ENCODE results near the gene CMIP.
"Not testable (repeated sequence)": the region's sequence is repeated elsewhere in the genome, so short reads cannot be mapped to it uniquely, and the experiment has no call there.

The CMIP gene

DNA sequence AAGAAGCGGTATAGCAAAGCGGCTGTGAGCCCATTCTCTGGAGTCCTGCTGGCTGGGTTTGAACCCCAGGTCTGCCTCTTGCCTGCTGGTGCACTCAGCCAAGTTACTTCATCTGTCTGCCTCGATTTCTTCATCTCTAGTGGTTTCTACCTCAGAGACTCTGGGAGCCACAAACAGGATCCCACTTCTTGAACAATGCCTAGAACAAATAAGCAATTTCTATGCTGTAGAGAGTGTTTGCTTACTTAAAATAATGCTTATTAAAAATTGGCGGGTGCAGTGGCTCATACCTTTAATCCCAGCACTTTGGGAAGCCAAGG lies 75.5 kb downstream of the CMIP start:
- DNase-seq, result no peak

DNA sequence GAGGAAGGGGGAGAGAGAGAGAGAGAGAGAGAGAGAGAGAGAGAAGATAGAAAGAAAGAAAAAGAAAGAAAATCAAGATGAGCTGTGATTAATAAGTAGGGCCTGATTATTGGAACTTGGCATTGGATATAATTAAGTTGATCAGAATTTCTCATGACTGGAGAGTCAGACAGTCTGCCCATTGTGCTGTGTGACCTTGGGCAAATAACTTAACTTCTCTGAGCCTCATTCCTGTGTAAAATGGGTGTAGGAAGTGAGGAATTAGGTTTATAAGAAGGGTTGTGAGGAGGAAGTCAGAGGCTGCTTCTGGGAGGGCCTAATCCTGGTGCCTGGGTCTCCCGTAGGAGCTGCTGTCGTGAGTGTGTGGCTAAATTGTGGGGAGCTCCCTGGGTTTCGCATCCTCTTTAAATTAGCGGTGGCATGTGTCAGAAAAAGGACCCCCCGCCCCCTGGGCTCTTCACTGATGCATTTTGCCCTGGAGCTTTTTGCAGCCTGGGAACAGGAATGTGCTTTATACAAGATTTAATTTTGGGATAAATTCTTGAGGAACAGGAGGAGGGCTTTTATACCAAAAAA lies 76.0 kb downstream of the CMIP start:
- DNase-seq, result no peak

DNA sequence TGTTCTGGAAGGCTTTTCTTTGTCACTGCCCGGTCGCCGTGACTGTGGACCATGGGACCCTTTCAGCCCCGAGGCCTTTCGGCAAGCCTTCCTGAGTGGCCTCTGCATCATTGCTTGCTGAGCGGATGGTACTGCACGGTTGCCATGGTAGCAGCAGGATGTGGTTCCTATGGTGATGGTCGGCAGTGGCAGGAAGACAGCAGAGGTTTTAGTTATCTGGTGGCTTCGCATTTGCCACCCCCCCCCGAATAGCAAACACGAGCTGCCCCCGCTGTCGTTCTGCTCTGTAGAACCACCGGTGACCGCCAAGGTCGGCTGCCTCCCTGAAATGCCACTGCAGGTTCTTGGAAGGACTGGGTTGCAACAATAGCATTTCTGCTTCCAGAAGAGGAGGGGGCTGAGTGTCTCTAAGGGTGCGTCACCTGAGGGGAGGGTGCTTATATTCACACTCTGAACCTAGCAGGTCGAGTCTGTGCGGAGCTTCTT lies 76.6 kb downstream of the CMIP start:
- peak; percentile 48 for DNase-seq

DNA sequence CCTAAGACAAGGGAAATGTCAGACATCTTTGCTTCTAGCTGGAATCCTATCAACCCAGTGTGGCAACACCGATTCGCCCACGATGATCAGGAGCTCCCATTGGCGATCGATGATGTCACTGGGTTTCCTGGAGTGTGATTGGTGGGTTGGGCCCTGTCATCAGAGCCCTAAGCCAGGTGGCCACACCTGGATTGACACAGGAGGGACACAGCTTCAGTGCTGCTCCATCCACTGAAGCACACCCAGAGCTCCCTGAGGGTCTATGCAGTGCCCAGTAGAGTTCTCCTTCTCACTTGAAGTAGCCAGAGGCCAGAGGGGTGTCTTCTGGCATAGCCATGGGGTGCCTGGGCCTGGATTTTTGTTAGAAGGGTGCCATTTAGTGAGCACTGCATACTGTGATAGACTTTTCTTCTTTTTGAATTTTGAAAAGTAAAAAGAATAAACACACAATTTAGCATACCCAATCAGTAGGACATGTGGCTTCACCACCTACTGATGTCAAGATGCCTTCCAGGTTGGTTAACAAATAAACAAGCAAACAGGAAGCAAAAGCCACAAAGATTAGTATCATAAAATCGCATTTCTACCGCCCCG lies 77.6 kb downstream of the CMIP start:
- DNase-seq, result no peak

DNA sequence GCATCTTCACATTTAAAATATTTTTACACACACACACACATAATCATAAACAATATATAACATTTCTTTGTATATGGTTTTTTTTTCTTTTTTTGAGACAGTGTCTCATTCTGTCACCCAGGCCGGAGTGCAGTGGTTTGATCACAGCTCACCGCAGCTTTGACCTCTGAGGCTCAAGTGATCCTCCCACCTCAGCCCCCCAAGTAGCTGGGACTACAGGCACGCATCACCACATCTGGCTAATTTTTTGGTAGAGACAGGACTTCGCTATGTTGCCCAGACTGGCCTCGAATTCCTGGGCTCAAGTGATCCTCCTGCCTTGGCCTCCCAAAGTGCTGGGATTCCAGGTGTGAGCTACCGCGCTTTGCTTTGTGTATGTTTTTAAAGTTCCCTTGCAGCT lies 78.2 kb downstream of the CMIP start:
- DNase-seq, result not testable (repeated sequence)

DNA sequence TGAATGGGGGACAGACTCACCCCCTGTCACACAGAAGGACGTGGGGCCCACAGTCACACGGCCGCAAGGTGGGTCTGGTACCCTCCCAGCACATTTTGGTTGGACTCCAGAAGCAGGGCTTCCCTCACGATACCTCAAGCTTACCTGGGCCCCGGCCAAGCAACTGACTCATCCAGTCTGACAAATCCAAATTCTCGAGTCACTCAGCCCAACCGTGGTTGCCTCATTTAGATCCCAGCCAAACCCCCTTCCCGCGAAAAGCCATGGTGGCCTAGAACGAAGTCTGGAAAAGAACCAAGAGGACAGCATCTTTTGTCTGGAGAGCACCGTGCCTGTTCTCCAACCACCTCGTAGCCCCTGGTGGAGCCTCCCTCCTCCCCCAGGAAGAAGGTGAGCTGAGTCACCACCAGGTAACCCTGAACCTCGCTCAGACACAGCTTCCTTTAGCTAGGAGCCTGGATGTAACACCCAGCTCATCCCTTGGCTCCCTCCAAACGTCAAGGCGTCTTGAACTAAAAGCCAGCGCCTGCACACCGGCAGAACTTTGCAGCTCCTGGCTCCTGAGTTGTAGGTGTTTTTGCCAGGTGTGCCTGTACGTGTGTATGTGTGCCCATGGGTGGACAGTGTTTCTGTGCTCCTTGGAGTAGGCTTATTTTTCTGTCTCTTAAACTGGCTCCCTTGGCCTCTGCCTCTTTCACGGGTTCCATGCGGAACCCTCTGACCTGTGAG lies 78.9 kb downstream of the CMIP start:
- DNase-seq, result no peak

DNA sequence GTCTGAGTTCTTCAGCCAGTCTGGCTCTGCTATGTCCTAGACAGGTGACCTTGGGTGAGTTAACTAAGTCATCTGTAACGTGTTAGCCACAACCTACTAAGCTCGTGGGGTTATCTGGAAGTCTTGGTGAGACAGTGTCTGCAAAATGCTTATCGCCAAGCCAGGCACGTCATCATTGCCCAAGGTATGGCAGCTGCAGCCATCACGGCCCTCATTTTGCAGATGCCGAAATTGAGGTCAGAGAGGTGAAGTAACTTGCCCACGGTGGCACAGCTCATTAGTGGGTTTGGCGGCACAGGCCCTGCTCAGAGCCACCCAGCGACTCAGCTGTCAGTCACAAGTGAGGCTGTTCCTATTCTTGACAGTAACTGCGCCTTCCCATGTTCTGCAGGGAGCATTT lies 79.8 kb downstream of the CMIP start:
- no peak for DNase-seq

DNA sequence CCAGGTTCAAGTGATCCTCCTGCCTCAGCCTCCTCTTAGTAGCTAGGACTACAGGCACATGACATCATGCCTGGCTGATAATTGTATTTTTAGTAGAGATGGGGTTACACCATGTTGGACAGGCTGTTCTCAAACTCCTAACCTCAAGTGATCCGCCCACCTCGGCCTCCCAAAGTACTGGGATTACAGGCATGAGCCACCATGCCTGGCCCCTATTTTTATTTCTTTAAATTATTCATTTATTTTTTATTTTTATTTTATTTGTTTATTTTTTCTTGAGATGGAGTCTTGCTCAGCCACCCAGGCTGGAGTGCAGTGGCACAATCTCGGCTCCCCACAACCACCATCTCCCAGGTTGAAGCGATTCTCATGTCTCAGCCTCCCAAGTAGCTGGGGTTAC lies 80.3 kb downstream of the CMIP start:
- not testable (repeated sequence) for DNase-seq

DNA sequence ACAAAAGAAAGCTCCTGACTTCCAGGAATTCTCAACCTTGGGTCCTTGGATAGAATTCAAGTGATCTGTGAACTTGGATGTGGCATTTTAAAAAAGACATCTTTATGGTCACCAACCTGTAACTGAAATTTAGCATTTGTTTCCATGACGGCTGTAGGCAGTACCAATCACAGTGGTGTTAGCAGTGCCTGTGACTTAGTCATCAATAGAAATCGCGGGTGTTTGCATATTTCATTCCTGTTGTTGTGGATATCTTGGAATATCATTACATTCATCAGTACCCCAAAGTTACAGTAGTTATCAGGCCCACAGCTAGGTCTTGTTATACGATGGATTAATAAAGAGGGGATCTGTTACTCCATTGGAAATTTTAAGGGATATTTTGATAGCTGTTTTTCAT lies 81.6 kb downstream of the CMIP start:
- no peak for DNase-seq

DNA sequence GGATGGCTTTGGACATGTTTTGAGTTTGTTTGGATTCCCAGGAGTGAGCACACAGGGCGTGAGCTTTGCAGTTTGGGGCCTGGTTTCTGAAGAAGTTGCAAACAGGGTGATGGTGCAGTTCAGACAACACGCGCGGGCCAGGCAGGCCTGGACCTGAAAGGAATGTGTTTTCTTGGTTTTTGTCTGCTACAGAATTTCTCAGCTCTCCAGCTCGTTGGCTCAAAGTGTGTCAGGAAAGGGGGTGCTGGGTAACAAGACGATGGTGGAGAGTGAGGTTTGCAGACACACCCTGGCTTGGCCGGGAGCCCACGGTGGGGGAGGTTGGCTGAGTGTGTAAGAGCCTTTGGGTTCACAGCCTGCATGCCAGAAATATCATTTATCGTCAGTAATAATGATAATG lies 82.3 kb downstream of the CMIP start:
- DNase-seq, result no peak

DNA sequence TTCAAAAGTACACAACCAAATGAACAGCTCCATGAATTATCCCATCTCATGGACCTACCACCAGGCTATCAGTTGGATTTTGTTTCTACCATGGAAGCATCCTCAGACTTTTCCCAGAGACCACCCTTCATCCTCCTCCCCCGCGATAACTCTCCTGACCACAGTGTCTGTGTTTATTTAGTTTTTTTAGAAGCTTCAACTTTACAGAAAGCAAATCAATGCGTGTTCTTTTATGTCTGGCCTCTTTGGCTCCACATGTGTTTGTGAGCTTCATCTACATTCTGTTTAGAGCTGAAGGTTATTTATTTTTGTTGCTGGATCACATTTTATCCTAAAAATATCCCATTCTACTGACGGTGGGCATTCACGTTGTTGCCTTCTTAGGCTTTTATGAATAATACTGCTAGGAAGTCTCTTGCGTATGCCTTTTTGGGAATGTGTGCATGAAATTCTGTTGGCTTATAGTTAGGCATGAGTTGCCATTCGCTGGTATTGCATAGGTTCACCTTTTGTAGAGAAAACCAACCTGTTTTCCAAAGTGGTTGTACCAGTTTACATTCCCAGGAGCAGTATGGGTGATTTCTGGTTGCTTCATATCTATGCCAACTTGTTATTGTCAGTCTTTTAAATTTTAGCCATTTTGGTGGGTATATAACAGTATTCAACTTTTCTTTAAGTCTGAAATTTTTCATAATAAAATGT lies 83.0 kb downstream of the CMIP start:
- DNase-seq, result no peak

DNA sequence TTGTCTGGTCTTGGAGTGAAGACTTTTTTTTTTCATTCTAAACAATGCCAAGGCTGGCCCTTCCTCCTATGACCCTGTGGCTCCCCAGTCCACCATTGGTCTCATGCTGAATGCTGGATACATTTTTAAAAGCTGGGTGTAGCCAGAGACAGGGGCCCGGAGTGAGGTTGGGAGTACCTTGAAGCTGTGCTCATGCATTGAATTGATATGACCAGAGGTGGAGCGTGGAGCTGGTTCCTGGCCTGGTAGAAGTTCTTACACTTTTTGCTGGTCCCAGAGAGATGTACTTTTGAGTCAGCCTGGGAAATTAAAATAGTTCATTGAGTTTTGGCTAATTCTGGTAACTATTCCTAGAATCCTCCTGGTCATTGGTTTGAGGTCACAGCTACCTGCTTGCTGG lies 83.6 kb downstream of the CMIP start:
- DNase-seq, result no peak

DNA sequence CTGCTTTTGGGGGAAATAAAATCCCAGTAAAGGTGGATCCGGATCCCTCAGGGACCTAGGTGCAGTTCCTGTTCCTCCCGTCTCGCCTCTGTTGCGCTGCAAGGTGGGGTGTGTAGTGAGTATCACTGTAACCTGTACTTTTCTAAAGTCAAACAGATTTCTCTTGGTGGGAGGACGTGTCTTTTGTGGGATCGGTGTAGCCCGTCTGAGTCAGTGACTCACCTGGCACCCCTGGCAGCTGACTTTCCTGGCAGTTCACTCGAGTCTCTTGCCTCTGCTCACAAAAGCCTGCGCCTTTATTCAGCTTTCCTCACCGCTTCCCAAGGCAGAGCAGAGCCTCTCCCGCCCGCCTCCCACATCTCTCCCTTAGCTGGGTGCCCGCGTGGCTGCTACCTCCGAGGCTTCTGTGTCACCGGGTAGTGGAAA lies 85.7 kb downstream of the CMIP start:
- DNase-seq, result no peak

DNA sequence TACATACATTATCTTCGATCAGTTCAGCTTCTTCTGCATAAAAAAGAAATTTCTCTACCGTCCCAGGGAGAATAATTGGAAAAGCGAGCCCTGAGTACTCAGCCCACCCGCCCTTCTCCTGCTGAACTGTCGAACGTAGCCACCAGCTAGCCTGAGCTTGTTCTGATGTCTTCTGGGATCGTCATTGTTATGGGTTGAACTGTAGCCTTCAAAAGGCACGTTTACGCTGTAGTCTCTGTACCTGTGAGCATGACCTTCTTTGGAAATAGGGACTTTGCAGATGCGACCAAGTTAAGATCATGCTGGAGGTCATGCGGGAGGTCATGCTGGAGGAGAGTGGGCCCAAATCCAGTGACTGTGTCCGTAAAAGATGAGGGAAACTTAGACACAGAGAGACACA lies 86.2 kb downstream of the CMIP start:
- no peak for DNase-seq

DNA sequence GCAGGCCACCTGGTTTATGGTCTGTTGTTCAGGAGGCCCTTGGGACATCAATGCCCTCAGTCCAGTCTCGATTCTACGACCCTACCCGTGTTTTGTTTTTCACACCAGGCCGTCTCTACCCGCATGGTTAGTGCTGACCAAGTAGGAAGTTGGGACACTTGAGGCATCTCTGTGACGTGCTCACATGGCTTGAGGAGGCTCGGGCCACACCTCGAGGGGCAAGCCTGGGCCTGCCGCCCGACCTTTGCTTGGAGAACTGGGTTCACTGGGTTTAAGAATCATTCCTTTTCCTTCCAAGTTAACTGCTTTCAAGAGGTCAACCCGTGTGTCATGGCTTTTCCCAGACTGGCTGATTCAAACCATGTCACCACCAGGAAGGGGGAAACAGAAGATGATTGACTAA lies 86.8 kb downstream of the CMIP start:
- no peak for DNase-seq

DNA sequence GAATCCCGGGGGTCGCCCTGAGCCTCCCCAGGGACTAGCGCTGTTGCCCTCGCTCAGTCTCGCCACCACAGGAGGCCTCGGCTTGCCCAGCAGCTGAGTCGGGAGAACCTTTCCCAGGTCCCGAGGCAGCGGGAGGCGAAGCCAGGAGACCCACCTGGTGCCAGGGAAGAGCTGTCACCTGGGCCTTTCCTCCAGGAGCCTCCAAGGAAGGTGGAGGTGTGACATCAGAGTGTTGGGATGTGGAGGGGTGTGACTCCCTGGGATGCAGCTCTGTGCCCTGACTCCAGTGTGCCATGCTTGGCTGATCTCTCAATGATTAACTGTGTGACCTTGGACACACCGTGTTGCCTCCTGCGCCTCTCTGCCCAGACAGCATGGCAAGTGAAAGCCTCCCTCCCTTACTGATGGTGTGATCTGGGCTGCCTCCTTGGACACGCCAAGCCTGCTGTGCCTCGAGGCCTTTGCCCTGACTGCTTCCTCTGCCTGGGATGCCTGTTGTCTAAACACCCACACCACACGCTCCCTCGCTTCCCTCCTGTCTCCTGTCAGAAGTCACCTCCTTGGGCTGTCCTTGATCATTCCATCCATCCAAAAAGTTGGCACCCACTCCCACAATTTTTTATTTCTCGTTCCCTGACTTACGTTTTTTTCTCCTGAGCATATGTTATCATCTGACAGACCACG lies 88.0 kb downstream of the CMIP start:
- DNase-seq, result no peak

DNA sequence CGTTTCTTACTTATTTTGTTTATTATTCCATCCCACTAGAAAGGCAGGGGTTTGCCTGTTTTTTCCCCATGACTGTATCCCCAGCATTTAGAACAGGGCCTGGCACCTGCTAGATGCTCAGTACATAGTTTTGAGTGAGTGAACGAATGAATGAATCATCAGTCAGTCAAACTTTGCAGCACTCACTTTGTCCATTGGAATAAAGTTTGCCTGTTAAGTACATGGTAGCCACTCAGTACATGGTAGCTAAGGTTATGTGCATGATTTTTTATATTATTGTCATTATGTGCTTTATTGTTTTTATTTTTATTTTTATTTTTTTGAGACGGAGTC lies 88.5 kb downstream of the CMIP start:
- no peak for DNase-seq

DNA sequence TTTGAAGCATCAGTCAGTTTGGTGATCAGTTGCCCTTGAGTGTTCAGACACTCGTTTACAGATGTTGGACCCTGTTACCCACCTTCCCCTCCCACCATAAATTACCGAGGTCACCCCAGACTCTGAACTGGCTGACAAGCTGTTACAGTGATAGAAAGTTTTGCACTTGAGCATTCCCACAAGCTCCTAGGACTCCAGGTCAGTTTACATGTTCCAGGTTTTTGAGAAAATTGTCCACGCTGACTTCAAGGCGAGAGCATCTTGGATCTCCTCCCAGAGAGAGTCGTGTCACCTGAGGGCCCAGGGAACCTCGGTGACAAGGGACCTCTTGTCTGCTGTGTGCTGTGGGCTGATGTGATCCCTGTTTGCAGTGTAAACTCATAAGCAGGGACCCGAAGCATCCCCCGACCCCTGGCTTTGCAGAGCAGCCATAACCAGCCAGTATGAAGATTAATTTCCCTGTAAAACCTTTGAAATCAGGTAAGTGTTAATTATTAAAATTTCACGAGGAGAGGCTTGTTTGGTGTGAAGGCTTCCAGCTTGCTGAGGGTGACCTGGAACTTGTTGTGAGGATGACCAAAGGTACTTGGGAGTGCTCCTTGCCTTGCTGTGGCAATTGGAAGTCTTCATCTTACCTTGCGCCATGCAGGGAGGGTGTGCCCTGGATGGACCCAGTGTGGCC lies 91.2 kb downstream of the CMIP start:
- no peak for DNase-seq

DNA sequence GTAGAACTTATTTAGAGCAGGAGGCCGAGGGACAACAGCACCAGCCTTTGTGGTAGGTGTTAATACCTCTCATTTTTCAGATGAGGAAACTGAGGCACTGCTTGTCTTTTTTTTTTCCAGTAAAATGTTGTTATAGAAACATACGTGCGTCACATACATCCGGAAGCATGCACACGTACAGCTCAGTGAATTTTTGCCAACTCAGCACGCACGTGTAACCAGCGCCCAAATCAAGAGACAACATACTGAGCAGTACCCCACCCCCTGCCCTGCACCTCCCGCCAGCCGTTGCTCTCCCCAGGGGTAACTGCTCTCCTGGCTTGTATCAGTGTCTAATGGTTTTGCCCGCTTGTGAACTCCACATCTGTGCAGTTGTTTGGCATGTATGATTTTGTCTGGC lies 92.0 kb downstream of the CMIP start:
- no peak for DNase-seq

DNA sequence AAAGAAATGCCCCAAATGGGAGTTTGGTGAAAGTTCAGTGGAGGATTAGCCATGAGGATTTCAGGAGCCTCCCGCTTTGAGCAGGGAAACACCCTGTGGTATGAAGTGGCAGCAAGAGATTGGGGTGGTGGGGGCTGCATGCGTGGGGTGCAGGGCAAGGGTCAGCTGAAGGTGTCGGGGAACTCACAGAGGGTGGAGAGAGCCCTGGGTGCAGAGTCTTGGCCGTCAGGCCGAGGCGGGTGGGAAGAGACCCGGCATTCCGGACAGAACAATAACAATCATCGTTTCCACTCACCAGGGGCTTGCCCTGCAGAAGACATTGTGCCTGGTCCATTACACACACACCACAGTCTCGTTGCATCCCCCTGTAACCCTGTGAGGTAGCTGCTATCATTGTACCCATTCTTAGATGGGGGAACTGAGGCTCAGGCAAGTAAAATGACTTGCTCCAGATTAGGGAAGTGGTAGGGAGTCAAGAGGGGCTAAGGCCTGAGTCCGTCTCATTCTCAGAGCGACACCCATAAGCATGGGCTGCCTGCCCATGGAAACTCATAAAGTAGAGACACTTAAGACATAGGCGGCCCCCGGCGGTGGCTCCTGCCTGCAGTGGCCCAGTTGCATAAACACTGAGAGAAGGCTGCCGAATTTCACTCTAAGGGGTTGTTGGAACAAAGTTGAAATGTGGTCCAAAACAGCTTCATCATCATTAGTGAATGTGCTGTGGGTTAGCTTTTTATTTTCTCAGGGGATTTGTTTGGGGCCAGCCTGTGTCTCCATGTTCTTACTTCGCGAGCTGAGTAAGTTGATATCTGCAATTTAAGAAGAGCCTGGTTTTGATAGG lies 93.3 kb downstream of the CMIP start:
- no peak for DNase-seq

DNA sequence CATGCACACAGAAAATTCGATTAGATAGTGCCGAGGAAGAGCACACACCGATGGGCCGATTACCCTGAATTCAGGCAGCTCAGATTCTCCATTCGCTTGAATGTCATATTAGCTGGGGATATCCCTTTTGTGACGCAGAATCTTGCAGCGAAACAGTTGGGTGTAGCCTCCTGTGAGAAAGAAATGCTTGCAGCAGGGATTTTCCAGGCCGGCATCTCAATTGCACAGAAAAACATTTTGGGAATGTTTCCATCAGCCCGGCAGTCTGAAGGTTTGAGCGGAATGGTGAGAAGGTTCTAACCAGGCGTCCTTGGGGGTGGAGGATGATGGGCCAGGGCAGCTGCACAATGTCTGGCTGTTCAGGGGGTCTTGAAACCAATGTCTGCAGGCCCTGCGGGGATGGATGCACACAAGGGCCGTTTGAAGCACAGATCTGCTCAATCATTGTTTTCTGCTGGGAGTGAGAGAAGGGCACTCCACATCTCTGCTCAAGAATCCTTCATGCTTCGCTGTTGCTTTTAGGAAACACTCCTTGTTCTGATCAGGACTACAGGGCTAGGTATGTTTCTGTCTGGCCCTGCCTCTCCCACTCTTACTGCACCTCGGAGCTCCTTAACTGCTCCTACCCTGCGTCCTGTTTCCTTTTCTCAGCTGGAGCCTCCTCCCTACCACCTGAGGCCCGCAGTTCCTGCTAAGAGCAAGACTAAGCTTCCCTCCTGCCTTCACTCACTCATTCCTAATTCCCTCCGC lies 94.6 kb downstream of the CMIP start:
- DNase-seq, result no peak
